Measurements from ENCODE around the gene RAB10.
"Not testable (repeated sequence)": the region's sequence is repeated elsewhere in the genome, so short reads cannot be mapped to it uniquely, and the experiment has no call there.

RAB10 gene

GRCh38 chr2:26011990-26012856 lies 21.7 kb upstream of the RAB10 start:
- H3K27me3 ChIP-seq (ENCODE audit: low read depth, low read length): no peaks in the 10 kb centered on the region
- no peak overlapping the region for H3K27ac ChIP-seq (ENCODE audit: low read length)
- H3K4me2 ChIP-seq (ENCODE audit: low read length): no peak overlapping the region
- no peaks in the 10 kb centered on the region for H3K9me3 ChIP-seq (ENCODE audit: insufficient read depth, low read length)
- H3K9ac ChIP-seq (ENCODE audit: low read length): no peak overlapping the region
- no peaks in the 10 kb centered on the region for H4K20me1 ChIP-seq (ENCODE audit: insufficient read depth, low read length)
- peaks cover 6% of the 10 kb centered on the region for H3K4me1 ChIP-seq (ENCODE audit: low read length)
- no peak overlapping the region for H3K4me3 ChIP-seq (ENCODE audit: low read length)
- TF ChIP-seq CTCF (IDR thresholded peaks at IDR 0.05; ENCODE audit: low read depth, low read length) (no peak), EZH2phosphoT487 (IDR thresholded peaks at IDR 0.05; ENCODE audit: low read depth) (no peak)
- H3K36me3 ChIP-seq (replicated peaks; ENCODE audit: low read depth, low read length): no peaks in the 10 kb centered on the region
- H2AFZ ChIP-seq (ENCODE audit: low read depth, low read length): no peak overlapping the region; the same call in 1 of the 2 replicates
- no peaks in the 10 kb centered on the region for H3K79me2 ChIP-seq (ENCODE audit: low read length)

- H3K9ac ChIP-seq (ENCODE audit: low read length): no peak overlapping the region
Measured at GRCh38 chr2:26013668-26014067, 20.2 kb upstream of the RAB10 start.

GRCh38 chr2:26016012-26016705 lies 17.7 kb upstream of the RAB10 start:
- H3K36me3 ChIP-seq (replicated peaks; ENCODE audit: low read depth, low read length): no peaks in the 10 kb centered on the region
- no peaks in the 10 kb centered on the region for H3K27me3 ChIP-seq (ENCODE audit: low read depth, low read length)
- H3K79me2 ChIP-seq (ENCODE audit: low read length): no peaks in the 10 kb centered on the region
- no peak for TF ChIP-seq CTCF (IDR thresholded peaks at IDR 0.05; ENCODE audit: low read depth, low read length)
- no peak for TF ChIP-seq EZH2phosphoT487 (IDR thresholded peaks at IDR 0.05; ENCODE audit: low read depth)
- no peaks in the 10 kb centered on the region for H3K9me3 ChIP-seq (ENCODE audit: insufficient read depth, low read length)
- H3K4me2 ChIP-seq (ENCODE audit: low read length): no peak overlapping the region
- peaks cover 8% of the 10 kb centered on the region for H3K4me1 ChIP-seq (ENCODE audit: low read length)
- H4K20me1 ChIP-seq (ENCODE audit: insufficient read depth, low read length): no peaks in the 10 kb centered on the region
- no peak overlapping the region for H2AFZ ChIP-seq (ENCODE audit: low read depth, low read length)
- H3K4me3 ChIP-seq (ENCODE audit: low read length): no peak overlapping the region
- H3K9ac ChIP-seq (ENCODE audit: low read length): no peak overlapping the region
- no peak overlapping the region for H3K27ac ChIP-seq (ENCODE audit: low read length)

More at GRCh38 chr2:26013668-26014067, 20.2 kb upstream of the RAB10 start:
- Histone ChIP-seq H3K36me3 (replicated peaks; ENCODE audit: low read depth, low read length) (no peaks in the 10 kb centered on the region), H2AFZ (ENCODE audit: low read depth, low read length) (no peak overlapping the region), H3K4me3 (ENCODE audit: low read length) (no peak overlapping the region), H3K4me2 (ENCODE audit: low read length) (no peak overlapping the region), H3K79me2 (ENCODE audit: low read length) (no peaks in the 10 kb centered on the region), H3K27ac (ENCODE audit: low read length) (no peak overlapping the region), H3K27me3 (ENCODE audit: low read depth, low read length) (no peaks in the 10 kb centered on the region), H4K20me1 (ENCODE audit: insufficient read depth, low read length) (no peaks in the 10 kb centered on the region), H3K9me3 (ENCODE audit: insufficient read depth, low read length) (no peaks in the 10 kb centered on the region), H3K4me1 (ENCODE audit: low read length) (peaks cover 5% of the 10 kb centered on the region)
- no peak for TF ChIP-seq CTCF (IDR thresholded peaks at IDR 0.05; ENCODE audit: low read depth, low read length)
- no peak for TF ChIP-seq EZH2phosphoT487 (IDR thresholded peaks at IDR 0.05; ENCODE audit: low read depth)

GRCh38 chr2:26016706-26017045 lies 17.2 kb upstream of the RAB10 start:
- not testable (repeated sequence) for H3K4me3 ChIP-seq (ENCODE audit: low read length); H3K9ac ChIP-seq (ENCODE audit: low read length); H3K27ac ChIP-seq (ENCODE audit: low read length); H3K4me2 ChIP-seq (ENCODE audit: low read length); H3K36me3 ChIP-seq (replicated peaks; ENCODE audit: low read depth, low read length); H4K20me1 ChIP-seq (ENCODE audit: insufficient read depth, low read length); H3K4me1 ChIP-seq (ENCODE audit: low read length); H3K9me3 ChIP-seq (ENCODE audit: insufficient read depth, low read length); H3K27me3 ChIP-seq (ENCODE audit: low read depth, low read length); H2AFZ ChIP-seq (ENCODE audit: low read depth, low read length); H3K79me2 ChIP-seq (ENCODE audit: low read length)
